MM.1S (cell line): ENCODE data around the gene DNER.

ENCODE experiments used
- DNase-seq: peaks from one replicate; pipeline ENCODE4 v3.0.0-alpha.2; 2015
- H2AFZ ChIP-seq: fragments of 300-600 bp; sonication (generic); 2 replicates; pipeline ENCODE4 v1.6.0; 2016; ENCODE audit warnings: antibody characterized with exemption, low read length
- H3F3A ChIP-seq: fragments of 300-600 bp; sonication (generic); 2 replicates; pipeline ENCODE4 v1.6.1; 2016; ENCODE audit warnings: mild to moderate bottlenecking, antibody characterized with exemption, low read length, moderate library complexity, mixed read lengths; ENCODE audit not compliant: insufficient read depth
- H3K27ac ChIP-seq: fragments of 300-600 bp; sonication (generic); 2 replicates; pipeline ENCODE4 v1.5.1; 2016; ENCODE audit warnings: mild to moderate bottlenecking, low read length
- H3K27me3 ChIP-seq: fragments of 300-600 bp; sonication (generic); replicated peaks from 2 replicates; pipeline ENCODE4 v1.6.0; 2016; ENCODE audit warnings: low read length; ENCODE audit not compliant: insufficient read depth
- H3K36me3 ChIP-seq: fragments of 300-600 bp; sonication (generic); replicated peaks from 2 replicates; pipeline ENCODE4 v1.6.1; 2016; ENCODE audit warnings: mild to moderate bottlenecking, low read length, mixed read lengths; ENCODE audit not compliant: insufficient read depth
- H3K4me1 ChIP-seq: fragments of 300-600 bp; sonication (generic); 2 replicates; pipeline ENCODE4 v1.6.1; 2016; ENCODE audit warnings: low read length, mixed read lengths
- H3K4me2 ChIP-seq: fragments of 300-600 bp; sonication (generic); 2 replicates; pipeline ENCODE4 v1.6.0; 2016; ENCODE audit warnings: low read depth, low read length
- H3K4me3 ChIP-seq: fragments of 300-600 bp; sonication (generic); 2 replicates; pipeline ENCODE4 v1.5.1; 2016; ENCODE audit warnings: low read length, mixed read lengths
- H3K79me2 ChIP-seq: fragments of 300-600 bp; sonication (generic); 2 replicates; pipeline ENCODE4 v1.6.1; 2016; ENCODE audit warnings: mixed run types, low read length, mixed read lengths
- H3K9ac ChIP-seq: fragments of 300-600 bp; sonication (generic); 2 replicates; pipeline ENCODE4 v1.6.1; 2016; ENCODE audit warnings: low read length, mixed read lengths
- H3K9me2 ChIP-seq: fragments of 300-600 bp; sonication (generic); replicated peaks from 2 replicates; pipeline ENCODE4 v1.6.1; 2016; ENCODE audit warnings: mild to moderate bottlenecking, low read length, mixed read lengths; ENCODE audit not compliant: insufficient read depth
- H3K9me3 ChIP-seq: fragments of 300-600 bp; sonication (generic); replicated peaks from 2 replicates; pipeline ENCODE4 v1.6.1; 2016; ENCODE audit warnings: mild to moderate bottlenecking, low read length, mixed read lengths; ENCODE audit not compliant: insufficient read depth
- H4K20me1 ChIP-seq: fragments of 300-600 bp; sonication (generic); 2 replicates; pipeline ENCODE4 v1.6.1; 2016; ENCODE audit warnings: mild to moderate bottlenecking, low read length, moderate library complexity, mixed read lengths; ENCODE audit not compliant: insufficient read depth
- EZH2 ChIP-seq: fragments of 300-600 bp; sonication (generic); optimal IDR thresholded peaks from 2 replicates; pipeline ENCODE3; 2017; ENCODE audit warnings: low read depth, mild to moderate bottlenecking, antibody characterized with exemption, low read length, mixed read lengths
- EZH2phosphoT487 ChIP-seq: fragments of 300-600 bp; sonication (generic); IDR thresholded peaks from 2 replicates; pipeline ENCODE4 v1.6.1; 2018; ENCODE audit warnings: antibody characterized with exemption, low read length
- TF ChIP-seq, protein P1 (sequence below): fragments of 300-600 bp; sonication (generic); IDR thresholded peaks from 2 replicates; pipeline ENCODE4 v1.5.1; 2016; ENCODE audit warnings: antibody characterized with exemption, low read length, mixed read lengths

DNER gene

DNA sequence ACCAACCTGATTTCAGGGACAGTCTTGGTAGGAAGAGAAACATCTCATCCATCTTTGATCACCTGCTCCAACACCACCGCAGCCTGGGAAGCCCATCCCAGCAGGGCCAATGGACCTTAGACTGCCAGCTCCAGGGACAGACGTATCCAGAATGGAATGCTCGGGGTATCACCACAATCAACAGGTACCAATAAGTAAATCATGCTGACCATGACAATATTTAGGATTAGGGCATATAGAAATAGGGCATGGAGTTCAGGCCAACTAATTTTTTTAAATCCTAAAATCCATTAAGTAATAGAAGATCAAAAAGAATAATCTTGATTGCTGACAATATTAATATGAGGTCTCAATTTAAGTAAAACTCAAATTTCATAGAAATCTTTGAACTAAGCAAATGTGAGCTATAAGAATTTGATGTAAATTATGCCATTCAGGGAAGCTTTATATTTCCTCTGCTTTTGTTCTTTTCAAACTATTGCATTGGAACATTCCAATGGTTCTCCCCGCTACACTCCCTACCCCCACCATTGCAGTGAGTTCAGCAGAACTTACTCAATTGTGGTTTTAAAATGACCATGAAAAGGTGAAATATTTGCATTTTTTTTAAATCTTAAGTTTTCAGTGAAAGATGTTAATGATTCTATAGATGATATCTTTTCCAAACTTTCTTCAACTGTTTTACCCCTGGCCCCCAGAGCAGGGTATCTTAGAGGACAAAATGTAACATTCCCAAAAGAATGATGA is 138.6 kb downstream of the DNER start:
- Histone ChIP-seq H3K9me3 (no peaks in the 10 kb centered on the region), H2AFZ (no peak overlapping the region), H3K9ac (no peak overlapping the region), H3K27me3 (no peaks in the 10 kb centered on the region), H3K9me2 (no peaks in the 10 kb centered on the region), H3K4me2 (no peak overlapping the region), H3K79me2 (no peaks in the 10 kb centered on the region), H3K4me3 (no peak overlapping the region), H3K4me1 (no peaks in the 10 kb centered on the region), H4K20me1 (no peaks in the 10 kb centered on the region), H3K36me3 (no peaks in the 10 kb centered on the region), H3F3A (no peaks in the 10 kb centered on the region), H3K27ac (no peak overlapping the region)
- TF ChIP-seq EZH2phosphoT487 (no peak), EZH2 (no peak)
- TF ChIP-seq, protein P1, sequence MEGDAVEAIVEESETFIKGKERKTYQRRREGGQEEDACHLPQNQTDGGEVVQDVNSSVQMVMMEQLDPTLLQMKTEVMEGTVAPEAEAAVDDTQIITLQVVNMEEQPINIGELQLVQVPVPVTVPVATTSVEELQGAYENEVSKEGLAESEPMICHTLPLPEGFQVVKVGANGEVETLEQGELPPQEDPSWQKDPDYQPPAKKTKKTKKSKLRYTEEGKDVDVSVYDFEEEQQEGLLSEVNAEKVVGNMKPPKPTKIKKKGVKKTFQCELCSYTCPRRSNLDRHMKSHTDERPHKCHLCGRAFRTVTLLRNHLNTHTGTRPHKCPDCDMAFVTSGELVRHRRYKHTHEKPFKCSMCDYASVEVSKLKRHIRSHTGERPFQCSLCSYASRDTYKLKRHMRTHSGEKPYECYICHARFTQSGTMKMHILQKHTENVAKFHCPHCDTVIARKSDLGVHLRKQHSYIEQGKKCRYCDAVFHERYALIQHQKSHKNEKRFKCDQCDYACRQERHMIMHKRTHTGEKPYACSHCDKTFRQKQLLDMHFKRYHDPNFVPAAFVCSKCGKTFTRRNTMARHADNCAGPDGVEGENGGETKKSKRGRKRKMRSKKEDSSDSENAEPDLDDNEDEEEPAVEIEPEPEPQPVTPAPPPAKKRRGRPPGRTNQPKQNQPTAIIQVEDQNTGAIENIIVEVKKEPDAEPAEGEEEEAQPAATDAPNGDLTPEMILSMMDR, result no peak
- DNase-seq, result no peak

DNA sequence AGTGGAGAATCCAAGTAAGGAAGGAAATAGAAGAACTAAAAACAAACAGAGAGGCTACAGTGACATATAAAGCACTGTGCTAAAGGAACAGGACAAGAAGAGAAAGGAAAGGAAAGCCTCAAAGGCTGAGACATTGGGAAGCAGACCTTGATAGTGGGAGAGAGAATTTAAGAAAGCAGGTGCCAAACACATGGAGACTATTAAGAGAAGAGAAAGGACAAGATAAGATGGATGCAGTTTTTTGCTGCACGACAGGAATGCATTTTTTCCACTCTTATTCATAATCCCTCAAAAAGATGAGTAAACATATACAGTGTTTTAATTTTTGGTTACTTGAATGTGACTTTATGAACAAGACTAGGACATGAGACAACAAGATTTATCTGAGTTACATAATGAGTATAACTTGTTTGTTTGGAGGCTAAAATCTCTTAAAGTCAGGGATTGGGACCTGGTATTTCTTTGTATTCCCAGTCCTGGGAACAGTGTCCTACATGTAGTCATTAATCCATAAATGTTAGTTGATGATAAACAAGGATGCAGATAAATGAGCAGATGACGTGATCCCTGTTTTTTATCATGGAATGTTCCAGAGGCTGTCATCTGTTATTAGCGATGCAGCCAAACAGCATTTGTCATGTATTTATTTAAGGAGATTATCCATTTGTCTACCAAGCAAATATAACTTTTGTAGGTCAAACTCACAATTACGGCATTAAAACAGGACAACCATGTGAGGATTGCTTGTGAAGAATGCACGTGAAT is 141.7 kb downstream of the DNER start:
- DNase-seq, result no peak
- Histone ChIP-seq H3F3A (no peaks in the 10 kb centered on the region), H2AFZ (no peak overlapping the region), H3K27ac (no peak overlapping the region), H3K36me3 (no peaks in the 10 kb centered on the region), H3K9me3 (no peaks in the 10 kb centered on the region), H3K9ac (no peak overlapping the region), H3K4me3 (no peak overlapping the region), H4K20me1 (no peaks in the 10 kb centered on the region), H3K9me2 (no peaks in the 10 kb centered on the region), H3K4me2 (no peak overlapping the region), H3K4me1 (no peaks in the 10 kb centered on the region), H3K79me2 (no peaks in the 10 kb centered on the region), H3K27me3 (no peaks in the 10 kb centered on the region)
- TF ChIP-seq EZH2phosphoT487, result no peak
- no peak for TF ChIP-seq EZH2
- TF ChIP-seq, protein P1, result no peak

DNA sequence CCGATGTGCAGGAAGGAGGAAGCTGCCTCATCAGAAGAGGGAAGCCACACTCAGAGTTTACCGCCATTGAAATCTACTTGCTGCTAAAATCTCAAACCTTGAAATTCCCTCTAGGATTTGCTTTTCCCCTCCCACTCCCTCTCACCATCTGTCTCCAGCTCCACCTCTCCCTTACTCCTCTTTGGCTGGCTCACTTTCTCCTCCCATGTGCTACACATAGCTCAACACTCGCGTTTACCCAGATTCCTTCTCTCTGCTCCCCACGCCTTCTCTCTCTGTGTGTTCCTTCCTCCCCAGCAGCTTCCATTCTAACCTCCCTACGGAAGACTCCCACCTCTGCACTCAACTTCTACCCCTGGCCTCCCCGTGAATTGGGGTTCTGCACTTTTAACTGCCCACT is 143.1 kb downstream of the DNER start:
- no peak for DNase-seq
- Histone ChIP-seq H3K27me3 (no peaks in the 10 kb centered on the region), H2AFZ (no peak overlapping the region), H3K4me1 (no peaks in the 10 kb centered on the region), H3K4me2 (no peak overlapping the region), H3K36me3 (no peaks in the 10 kb centered on the region), H3K9me2 (no peaks in the 10 kb centered on the region), H4K20me1 (no peaks in the 10 kb centered on the region), H3K4me3 (no peak overlapping the region), H3F3A (no peaks in the 10 kb centered on the region), H3K27ac (no peak overlapping the region), H3K9ac (no peak overlapping the region), H3K79me2 (no peaks in the 10 kb centered on the region), H3K9me3 (no peaks in the 10 kb centered on the region)
- TF ChIP-seq EZH2 (no peak), EZH2phosphoT487 (no peak)
- TF ChIP-seq, protein P1, result no peak
